Spinal cord (tissue), 10 donors: ENCODE results near the gene ADRB1. TPM values are rescaled to one million over a fixed set of nuclear protein-coding genes. Genes with fewer than 3 reads are reported as not detected.

Source experiments
- DNase-seq, 6 donors: peaks; one replicate each; pipeline versions ENCODE4 v3.0.0 to v3.0.0-alpha.2; 2013 to 2015; ENCODE audit warnings: low spot score in 6 of 6, low read depth in 4 of 6
- H3K27ac ChIP-seq: one replicate; pipeline ENCODE4 v1.5.1; 2013; ENCODE audit warnings: low read depth, low read length, control low read depth
- H3K27me3 ChIP-seq: one replicate; pipeline ENCODE4 v1.6.1; 2013; ENCODE audit warnings: low read length; ENCODE audit not compliant: control insufficient read depth, insufficient read depth
- H3K36me3 ChIP-seq: one replicate; pipeline ENCODE4 v1.6.1; 2013; ENCODE audit warnings: low read length; ENCODE audit not compliant: control insufficient read depth, insufficient read depth
- H3K4me1 ChIP-seq: one replicate; pipeline ENCODE4 v1.6.1; 2013; ENCODE audit warnings: low read length; ENCODE audit not compliant: control insufficient read depth, insufficient read depth
- H3K4me3 ChIP-seq: one replicate; pipeline ENCODE4 v1.5.1; 2013; ENCODE audit warnings: low read depth, low read length, control low read depth
- H3K9me3 ChIP-seq: one replicate; pipeline ENCODE4 v1.6.1; 2013; ENCODE audit warnings: low read length; ENCODE audit not compliant: control insufficient read depth, insufficient read depth
- WGBS: methylation state at CpG from one replicate; pipeline ENCODE4 v1.1.5; 2013; ENCODE audit warnings: missing lambda C conversion rate; ENCODE audit not compliant: insufficient coverage; 5-methylcytosine and 5-hydroxymethylcytosine counted together
- polyA plus RNA-seq, 2 donors: library from polyadenylated mRNA; unstranded; fragments of 120-200 nt; gene quantifications; one replicate each; pipeline ENCODE4 v1.2.1, GENCODE V29; 2013; ENCODE audit not compliant: insufficient read length in 2 of 2
- total RNA-seq, 2 donors: library from RNA; depleted of rRNA in 1 of 2; stranded (reverse); fragments of 120-200 nt in 1 of 2; fragments of >200 nt in 1 of 2; gene quantifications; one replicate each; pipeline versions ENCODE4 v1.2.3 to v1.2.4, GENCODE V29; 2013 to 2014
- donor health status: healthy.

ADRB1 gene
- total and polyA plus RNA-seq, 4 donors = 2.5 to 4.0 (median 3.0) TPM

GRCh38 chr10:114010316-114010715 lies 33.4 kb upstream of the ADRB1 start:
- Histone ChIP-seq H3K4me3 (no peak overlapping the region), H3K36me3 (no peaks in the 10 kb centered on the region), H3K4me1 (no peaks in the 10 kb centered on the region), H3K27ac (no peak overlapping the region), H3K9me3 (no peaks in the 10 kb centered on the region), H3K27me3 (no peaks in the 10 kb centered on the region)
- no peak for DNase-seq
- 60% methylated on average over 1 of the region's 2 CpGs for WGBS

DNA sequence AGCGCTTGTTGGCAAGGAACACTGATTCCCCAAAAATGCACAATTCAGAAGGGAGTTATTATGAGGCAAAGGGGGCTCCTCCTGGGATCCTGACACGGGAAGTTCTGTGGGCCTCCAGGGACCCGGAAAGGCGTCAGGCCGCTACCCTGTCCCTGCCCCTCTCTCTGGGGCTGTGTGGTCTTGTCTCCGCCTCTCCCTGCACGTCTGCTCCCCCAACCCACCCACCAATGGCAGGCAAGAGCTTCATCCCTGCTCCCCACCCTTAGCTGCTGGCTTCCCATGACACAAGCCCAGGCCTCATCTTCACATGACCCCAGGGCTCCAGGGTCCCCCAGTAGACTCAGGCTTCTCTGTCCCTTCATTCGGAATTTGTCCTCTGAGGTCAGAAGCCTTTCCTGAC lies 31.0 kb upstream of the ADRB1 start:
- 85% methylated on average over 8 of the region's 8 CpGs for WGBS
- no peaks in the 10 kb centered on the region for H3K36me3 ChIP-seq

GRCh38 chr10:114015708-114016107 lies 28.0 kb upstream of the ADRB1 start:
- peaks cover 4% of the 10 kb centered on the region for H3K9me3 ChIP-seq
- H3K27ac ChIP-seq = no peak overlapping the region
- no peaks in the 10 kb centered on the region for H3K36me3 ChIP-seq
- no peak overlapping the region for H3K4me3 ChIP-seq
- DNase-seq = no peak
- no CpG with 5 or more reads among the region's 1 CpG for WGBS
- H3K4me1 ChIP-seq = no peaks in the 10 kb centered on the region
- H3K27me3 ChIP-seq = no peaks in the 10 kb centered on the region

More for the DNA sequence above, 31.0 kb upstream of the ADRB1 start:
- Histone ChIP-seq H3K4me3 (no peak overlapping the region), H3K9me3 (peaks cover 4% of the 10 kb centered on the region), H3K27me3 (no peaks in the 10 kb centered on the region), H3K27ac (no peak overlapping the region), H3K4me1 (no peaks in the 10 kb centered on the region)
- no peak for DNase-seq

DNA sequence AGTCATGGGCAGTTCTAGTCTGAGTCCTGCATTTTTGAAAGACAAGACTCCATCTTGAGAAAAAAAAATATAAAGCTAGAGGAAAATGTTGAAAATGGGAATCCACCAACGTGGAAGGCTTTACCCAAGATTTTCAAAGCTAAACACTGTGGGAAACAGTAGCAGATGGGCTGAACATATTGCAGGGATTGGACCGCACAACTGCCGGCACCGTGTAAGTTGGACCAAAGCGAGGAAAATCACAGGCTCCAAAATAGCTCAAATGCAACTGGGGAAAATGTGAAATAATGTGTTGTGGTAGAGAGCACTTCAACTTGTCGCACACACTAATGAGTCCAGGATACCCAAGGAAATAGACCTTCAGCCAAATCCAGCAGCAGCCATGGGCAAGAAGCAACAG lies 26.4 kb upstream of the ADRB1 start:
- no peaks in the 10 kb centered on the region for H3K27me3 ChIP-seq
- WGBS = 92% methylated on average over 1 of the region's 6 CpGs
- H3K4me3 ChIP-seq = no peak overlapping the region
- H3K9me3 ChIP-seq = peaks cover 4% of the 10 kb centered on the region
- H3K4me1 ChIP-seq = no peaks in the 10 kb centered on the region
- no peak overlapping the region for H3K27ac ChIP-seq
- DNase-seq = peak in 2 of 6 donors; percentile 35 to 89
- no peaks in the 10 kb centered on the region for H3K36me3 ChIP-seq

DNA sequence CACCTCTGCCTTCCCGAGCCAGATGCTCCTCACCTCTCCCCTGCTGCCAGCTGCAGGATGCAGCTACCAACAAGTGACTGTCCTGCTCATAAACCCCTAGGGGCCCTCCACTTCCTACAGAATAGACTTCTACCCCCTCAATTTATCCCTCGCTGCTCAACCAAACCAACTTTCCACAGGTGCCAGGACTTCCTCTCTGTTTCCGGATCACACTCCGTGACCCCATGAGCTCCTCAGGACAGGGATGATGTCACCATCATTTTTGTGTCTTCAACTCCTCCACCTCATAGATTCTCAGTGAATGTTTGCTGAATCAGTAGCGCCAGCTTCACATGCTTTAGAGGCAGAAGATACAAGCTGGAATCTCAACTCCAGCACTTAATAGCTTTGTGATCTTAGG lies 25.8 kb upstream of the ADRB1 start:
- Histone ChIP-seq H3K27ac (no peak overlapping the region), H3K4me3 (no peak overlapping the region), H3K9me3 (peaks cover 4% of the 10 kb centered on the region), H3K27me3 (no peaks in the 10 kb centered on the region), H3K4me1 (no peaks in the 10 kb centered on the region), H3K36me3 (no peaks in the 10 kb centered on the region)
- 49% methylated on average over 5 of the region's 5 CpGs for WGBS
- DNase-seq = no peak

- WGBS = 100% methylated on average over 2 of the region's 4 CpGs
Measured at GRCh38 chr10:114019226-114019625, 24.4 kb upstream of the ADRB1 start.

DNA sequence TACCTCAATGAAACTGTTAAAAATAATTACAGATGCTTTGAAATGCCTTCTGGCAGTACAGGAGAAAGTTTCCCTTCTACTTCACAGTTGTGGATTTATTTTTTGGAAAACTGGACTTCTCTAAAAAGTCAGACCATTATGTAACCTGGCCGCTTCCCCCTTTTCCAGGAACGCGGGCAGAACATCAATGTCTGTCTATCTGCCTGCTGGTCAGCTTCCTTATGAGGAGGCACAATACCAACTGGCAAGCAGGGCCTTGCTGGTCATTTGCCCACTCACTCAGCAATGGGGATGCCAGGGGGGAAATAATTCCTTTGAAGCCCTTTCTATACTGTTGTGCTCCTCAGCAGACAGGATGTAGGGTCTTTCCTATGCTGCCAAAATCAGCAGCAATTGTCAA lies 22.5 kb upstream of the ADRB1 start:
- WGBS = 35% methylated on average over 3 of the region's 3 CpGs
- Histone ChIP-seq H3K4me3 (no peak overlapping the region), H3K27me3 (no peaks in the 10 kb centered on the region), H3K36me3 (no peaks in the 10 kb centered on the region), H3K4me1 (no peaks in the 10 kb centered on the region), H3K27ac (no peak overlapping the region), H3K9me3 (no peaks in the 10 kb centered on the region)
- DNase-seq = peak in 3 of 6 donors; percentile 48 to 83 (median 57)

More at GRCh38 chr10:114019226-114019625, 24.4 kb upstream of the ADRB1 start:
- H3K9me3 ChIP-seq = peaks cover 4% of the 10 kb centered on the region
- H3K36me3 ChIP-seq = no peaks in the 10 kb centered on the region
- no peak overlapping the region for H3K4me3 ChIP-seq
- no peaks in the 10 kb centered on the region for H3K4me1 ChIP-seq
- DNase-seq = no peak
- no peak overlapping the region for H3K27ac ChIP-seq
- H3K27me3 ChIP-seq = no peaks in the 10 kb centered on the region

- H3K27me3 ChIP-seq = no peaks in the 10 kb centered on the region
- peak overlapping the region; percentile 3 for H3K27ac ChIP-seq
- H3K36me3 ChIP-seq = no peaks in the 10 kb centered on the region
- peak in 3 of 6 donors; percentile 48 to 83 (median 77) for DNase-seq
- H3K4me1 ChIP-seq = no peaks in the 10 kb centered on the region
- no peaks in the 10 kb centered on the region for H3K9me3 ChIP-seq
- WGBS = 18% methylated on average over 7 of the region's 14 CpGs
- no peak overlapping the region for H3K4me3 ChIP-seq
Measured at GRCh38 chr10:114021717-114022680, 21.7 kb upstream of the ADRB1 start.

DNA sequence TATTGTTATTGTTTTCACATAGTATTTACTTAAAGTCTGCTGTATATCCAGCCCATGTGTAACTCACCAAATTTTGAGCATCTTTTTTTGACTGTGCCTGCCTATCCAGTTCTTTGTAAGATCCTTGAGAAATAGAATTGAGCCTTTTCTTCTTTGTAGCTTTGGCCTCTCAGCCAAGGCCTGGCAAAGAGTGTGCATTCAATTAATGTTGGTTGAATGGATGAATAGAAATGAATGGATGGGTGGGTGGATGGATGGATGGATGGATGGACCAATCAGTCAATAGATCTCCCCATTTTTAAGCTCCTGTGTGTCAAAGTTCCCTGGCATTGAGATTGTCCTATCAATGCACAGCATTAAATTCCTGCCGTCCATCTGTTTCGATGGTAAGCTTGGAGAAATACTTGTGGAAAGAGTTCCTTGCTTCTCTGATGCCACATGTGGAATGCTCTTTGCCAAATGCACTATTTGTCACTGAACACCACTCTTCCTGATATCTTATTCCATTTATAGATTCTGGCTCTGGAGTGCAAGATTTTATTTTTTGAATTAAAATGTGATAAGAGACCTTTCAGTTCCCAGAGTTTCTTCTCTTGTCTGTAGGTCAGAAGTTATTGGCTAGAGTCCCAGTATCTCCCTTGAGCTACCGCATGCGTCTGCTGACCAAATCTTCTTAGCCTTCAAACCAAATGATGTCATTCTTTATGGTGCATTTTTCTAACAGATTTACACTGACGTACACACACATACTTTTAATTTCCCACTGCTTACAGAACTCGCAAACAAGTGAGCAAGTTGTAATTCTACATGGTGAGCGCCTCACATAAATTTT lies 20.7 kb upstream of the ADRB1 start:
- Histone ChIP-seq H3K4me1 (no peaks in the 10 kb centered on the region), H3K9me3 (no peaks in the 10 kb centered on the region), H3K27me3 (no peaks in the 10 kb centered on the region), H3K36me3 (no peaks in the 10 kb centered on the region), H3K4me3 (no peak overlapping the region), H3K27ac (peak overlapping the region; percentile 3)
- 14% methylated on average over 2 of the region's 7 CpGs for WGBS
- peak in 3 of 6 donors; percentile 62 to 87 (median 68) for DNase-seq
